HG03095 (cell line): ENCODE data around the gene MPP4.
"Not testable (repeated sequence)": the region's sequence is repeated elsewhere in the genome, so short reads cannot be mapped to it uniquely, and the experiment has no call there.

Experiments used
- ATAC-seq: cut with Tn5 transposase; IDR thresholded peaks from one replicate; pipeline ENCODE4 v1.9.1; 2021; ENCODE audit warnings: moderate library complexity; ENCODE audit not compliant: unreplicated experiment

Gene MPP4

GRCh38 chr2:201673546-201673945 lies 24.9 kb downstream of the MPP4 start:
- no peak for ATAC-seq

- ATAC-seq = not testable (repeated sequence)
These were observed 27.2 kb downstream of the MPP4 start for GRCh38 chr2:201671205-201671604.

GRCh38 chr2:201669865-201670264 lies 28.6 kb downstream of the MPP4 start:
- ATAC-seq = no peak

- no peak for ATAC-seq
These were observed 30.0 kb downstream of the MPP4 start for GRCh38 chr2:201668402-201668910.

GRCh38 chr2:201664334-201664733 lies 34.1 kb downstream of the MPP4 start:
- ATAC-seq = no peak

- no peak for ATAC-seq
These were observed 37.1 kb downstream of the MPP4 start for GRCh38 chr2:201661366-201661765.

- ATAC-seq = no peak
These were observed 38.0 kb downstream of the MPP4 start for GRCh38 chr2:201660293-201660895.

- no peak for ATAC-seq
These were observed 41.7 kb downstream of the MPP4 start for GRCh38 chr2:201656740-201657139.

- no peak for ATAC-seq
These were observed 42.3 kb downstream of the MPP4 start for GRCh38 chr2:201656102-201656501.

- no peak for ATAC-seq
These were observed 43.6 kb downstream of the MPP4 start for GRCh38 chr2:201654616-201655384.

GRCh38 chr2:201653221-201653620 lies 45.2 kb downstream of the MPP4 start:
- no peak for ATAC-seq

- no peak for ATAC-seq
These were observed 49.0 kb downstream of the MPP4 start for GRCh38 chr2:201649442-201649841.

GRCh38 chr2:201647431-201647830 lies 51.0 kb downstream of the MPP4 start:
- ATAC-seq = no peak

- no peak for ATAC-seq
These were observed 54.4 kb downstream of the MPP4 start for GRCh38 chr2:201644001-201644400.

- peak; percentile 47 for ATAC-seq
These were observed 55.1 kb downstream of the MPP4 start, which contains the start of gene TMEM237 for GRCh38 chr2:201643216-201643890. TMEM237 (minus strand) TSS chr2:201643503; CDS start chr2:201643400, 103 bp downstream.

GRCh38 chr2:201642579-201643215 lies 55.7 kb downstream of the MPP4 start:
- ATAC-seq = peak; percentile 75

- peak; percentile 46 for ATAC-seq
These were observed 56.3 kb downstream of the MPP4 start for GRCh38 chr2:201642086-201642578.

- ATAC-seq = no peak
These were observed 59.2 kb downstream of the MPP4 start for GRCh38 chr2:201639205-201639604.

GRCh38 chr2:201638326-201638725 lies 60.1 kb downstream of the MPP4 start:
- ATAC-seq = no peak

GRCh38 chr2:201633661-201634249 lies 64.7 kb downstream of the MPP4 start:
- no peak for ATAC-seq

- no peak for ATAC-seq
These were observed 67.4 kb downstream of the MPP4 start for GRCh38 chr2:201631041-201631440.
